NCI-H524 (cell line): ENCODE results near the gene TWF1.
"Not testable (repeated sequence)": the region's sequence is repeated elsewhere in the genome, so short reads cannot be mapped to it uniquely, and the experiment has no call there.

Experiments
- DNase-seq, 2 experiments: peaks; one replicate each; lab custom pipeline; 2025; lab: John Stamatoyannopoulos, UW

Gene TWF1

GRCh38 chr12:43805860-43806736, at the start of gene TWF1:
TSS of gene TWF1 (minus strand) at chr12:43806317. CDS start at chr12:43806245, 72 bp downstream.
- peak; percentile 44 to 63 for DNase-seq

GRCh38 chr12:43852744-43853143, 46.6 kb upstream of the TWF1 start:
- DNase-seq: no peak

- DNase-seq: no peak
Measured at GRCh38 chr12:43848786-43849185, 42.7 kb upstream of the TWF1 start.

- DNase-seq: no peak
Measured at GRCh38 chr12:43848226-43848507, 42.0 kb upstream of the TWF1 start.

- not testable (repeated sequence) for DNase-seq
Measured at GRCh38 chr12:43847425-43848225, 41.5 kb upstream of the TWF1 start.

GRCh38 chr12:43842259-43842658, 36.1 kb upstream of the TWF1 start:
- DNase-seq: no peak

- no peak for DNase-seq
Measured at GRCh38 chr12:43841253-43841652, 35.1 kb upstream of the TWF1 start.

- no peak for DNase-seq
Measured at GRCh38 chr12:43840338-43840737, 34.2 kb upstream of the TWF1 start.

GRCh38 chr12:43836475-43836989, 30.4 kb upstream of the TWF1 start:
- no peak for DNase-seq

GRCh38 chr12:43835656-43836474, 29.7 kb upstream of the TWF1 start, which contains the start of gene TMEM117:
TSS of gene TMEM117 (plus strand) at chr12:43836081.
- peak; percentile 18 to 55 for DNase-seq

GRCh38 chr12:43835264-43835655, 29.1 kb upstream of the TWF1 start:
- no peak for DNase-seq

GRCh38 chr12:43832463-43833168, 26.5 kb upstream of the TWF1 start:
- no peak for DNase-seq

GRCh38 chr12:43827093-43827492, 21.0 kb upstream of the TWF1 start:
- no peak for DNase-seq

GRCh38 chr12:43826681-43827080, 20.6 kb upstream of the TWF1 start:
- DNase-seq: no peak

GRCh38 chr12:43824207-43824775, 18.2 kb upstream of the TWF1 start:
- no peak for DNase-seq

GRCh38 chr12:43816168-43816567, 10.1 kb upstream of the TWF1 start:
- no peak for DNase-seq

- DNase-seq: no peak
Measured at GRCh38 chr12:43815416-43815815, 9.3 kb upstream of the TWF1 start.

GRCh38 chr12:43812926-43813325, 6.8 kb upstream of the TWF1 start:
- no peak for DNase-seq

GRCh38 chr12:43812057-43812456, 5.9 kb upstream of the TWF1 start:
- DNase-seq: no peak

GRCh38 chr12:43807386-43807785, 1.3 kb upstream of the TWF1 start:
- no peak for DNase-seq

GRCh38 chr12:43806737-43807072, 588 bp upstream of the TWF1 start:
- DNase-seq: peak in 1 of 2 experiments; percentile 7
